HepG2 (cell line): ENCODE measurements around the gene RAC3. TPM values are rescaled to one million over a fixed set of nuclear protein-coding genes. Genes with fewer than 3 reads are reported as not detected.

Experiments used
- AGO2 ChIP-seq: fragments of 200-400 bp; formaldehyde crosslinking; optimal IDR thresholded peaks from 2 replicates; pipeline ENCODE3; 2017; ENCODE audit warnings: mild to moderate bottlenecking, low read depth, low read length, moderate library complexity
- ARID4A ChIP-seq: sonication (generic); formaldehyde crosslinking; IDR thresholded peaks from 2 replicates; pipeline ENCODE4 v1.5.0; 2020; ENCODE audit warnings: mild to moderate bottlenecking, missing genetic modification reagents, borderline replicate concordance
- FOXM1 ChIP-seq: sonication (generic); formaldehyde crosslinking; IDR thresholded peaks from 2 replicates; pipeline ENCODE4 v1.5.0; 2020; ENCODE audit warnings: missing genetic modification reagents
- GABPB1 ChIP-seq: IDR thresholded peaks from 2 replicates; pipeline ENCODE4 v1.6.1; 2016; ENCODE audit warnings: mild to moderate bottlenecking, missing genetic modification reagents, moderate library complexity, missing compliant biosample characterization
- IRF2 ChIP-seq: IDR thresholded peaks from 2 replicates; pipeline ENCODE4 v1.6.1; 2018; ENCODE audit warnings: missing genetic modification reagents, missing compliant biosample characterization
- RBM22 ChIP-seq: fragments of 200-400 bp; formaldehyde crosslinking; optimal IDR thresholded peaks from 2 replicates; pipeline ENCODE3; 2017; ENCODE audit warnings: mild to moderate bottlenecking, low read length, moderate library complexity
- SP1 ChIP-seq, 2 experiments: fragments of 450-650 bp in 1 of 2; sonication (generic) in 1 of 2; formaldehyde crosslinking in 1 of 2; IDR thresholded peaks; 2 replicates each; pipeline versions ENCODE4 v1.4.0 to v1.6.1; 2016 to 2020; ENCODE audit warnings: missing genetic modification reagents in 1 of 2
- SP2 ChIP-seq: sonication (generic); formaldehyde crosslinking; IDR thresholded peaks from 2 replicates; pipeline ENCODE4 v1.5.1; 2020; ENCODE audit warnings: mild to moderate bottlenecking, missing genetic modification reagents
- ZNF530 ChIP-seq: sonication (generic); formaldehyde crosslinking; IDR thresholded peaks from 2 replicates; pipeline ENCODE4 v1.5.0; 2020; ENCODE audit warnings: low read depth, mild to moderate bottlenecking, missing genetic modification reagents
- ZNF879 ChIP-seq: sonication (generic); formaldehyde crosslinking; IDR thresholded peaks from 2 replicates; pipeline ENCODE4 v1.8.1; 2023; ENCODE audit warnings: missing genetic modification reagents
- ZNF883 ChIP-seq: sonication (generic); formaldehyde crosslinking; IDR thresholded peaks from 2 replicates; pipeline ENCODE4 v1.5.1; 2020; ENCODE audit warnings: mild to moderate bottlenecking, missing genetic modification reagents; ENCODE audit errors: not compliant biosample characterization
- ZZZ3 ChIP-seq: sonication (generic); formaldehyde crosslinking; IDR thresholded peaks from 2 replicates; pipeline ENCODE4 v1.4.0; 2020; ENCODE audit warnings: missing genetic modification reagents, mild to moderate bottlenecking, borderline replicate concordance
- polyA plus RNA-seq, 8 experiments: library from polyadenylated mRNA; depleted of rRNA in 3 of 8; stranded (reverse) in 7 of 8; unstranded in 1 of 8; fragments of >200 nt; fragmentation: Illumina TruSeq in 4 of 8; extraction: Trizol in 4 of 8; gene quantifications; 2 replicates each; pipeline versions ENCODE4 v1.2.1 to v1.2.3, GENCODE V29; 2011 to 2016; ENCODE audit warnings: low read depth in 4 of 8, missing spikeins in 1 of 8, mixed read lengths in 1 of 8; ENCODE audit not compliant: insufficient read depth in 1 of 8
- total RNA-seq, 5 experiments: library from RNA; depleted of rRNA; stranded (reverse); fragments of >200 nt; fragmentation: Illumina TruSeq; extraction: Trizol; gene quantifications; 2 replicates each; pipeline ENCODE4 v1.2.3, GENCODE V29; 2016; ENCODE audit warnings: low read depth in 1 of 5
- TF ChIP-seq, protein P1 (sequence below): sonication (generic); formaldehyde crosslinking; conservative IDR thresholded peaks from 2 replicates; pipeline ENCODE4 v1.4.0; 2020; ENCODE audit warnings: missing genetic modification reagents
- TF ChIP-seq, protein P2 (sequence below): sonication (generic); formaldehyde crosslinking; IDR thresholded peaks from 2 replicates; pipeline ENCODE4 v1.4.0; 2020; ENCODE audit warnings: missing genetic modification reagents
- TF ChIP-seq, protein P3 (sequence below): sonication (generic); formaldehyde crosslinking; IDR thresholded peaks from 2 replicates; pipeline ENCODE4 v1.4.0; 2020; ENCODE audit warnings: mild to moderate bottlenecking, missing genetic modification reagents

Gene RAC3
- total and polyA plus RNA-seq, 2 of the 13 experiments (the other 11 are each of a cell fraction or from before 2014, with no cell fraction given), result 10.5 to 21.3 TPM

GRCh38 chr17:82059272-82060000, 28.0 kb downstream of the RAC3 start (continued):
- TF ChIP-seq, protein P1, sequence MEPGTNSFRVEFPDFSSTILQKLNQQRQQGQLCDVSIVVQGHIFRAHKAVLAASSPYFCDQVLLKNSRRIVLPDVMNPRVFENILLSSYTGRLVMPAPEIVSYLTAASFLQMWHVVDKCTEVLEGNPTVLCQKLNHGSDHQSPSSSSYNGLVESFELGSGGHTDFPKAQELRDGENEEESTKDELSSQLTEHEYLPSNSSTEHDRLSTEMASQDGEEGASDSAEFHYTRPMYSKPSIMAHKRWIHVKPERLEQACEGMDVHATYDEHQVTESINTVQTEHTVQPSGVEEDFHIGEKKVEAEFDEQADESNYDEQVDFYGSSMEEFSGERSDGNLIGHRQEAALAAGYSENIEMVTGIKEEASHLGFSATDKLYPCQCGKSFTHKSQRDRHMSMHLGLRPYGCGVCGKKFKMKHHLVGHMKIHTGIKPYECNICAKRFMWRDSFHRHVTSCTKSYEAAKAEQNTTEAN, result no peak
- no peak for TF ChIP-seq SP2 (CRISPR knock-in tag)
- TF ChIP-seq, protein P2, sequence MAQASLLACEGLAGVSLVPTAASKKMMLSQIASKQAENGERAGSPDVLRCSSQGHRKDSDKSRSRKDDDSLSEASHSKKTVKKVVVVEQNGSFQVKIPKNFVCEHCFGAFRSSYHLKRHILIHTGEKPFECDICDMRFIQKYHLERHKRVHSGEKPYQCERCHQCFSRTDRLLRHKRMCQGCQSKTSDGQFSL (CRISPR knock-in tag), result peak; percentile 84; the same call in 1 of the 2 replicates
- TF ChIP-seq ARID4A, result peak; percentile 15; the same call in 1 of the 2 replicates
- no peak for TF ChIP-seq ZNF530 (CRISPR knock-in tag)
- no peak for TF ChIP-seq ZZZ3 (CRISPR knock-in tag)
- peak; percentile 33 for TF ChIP-seq RBM22
- no peak for TF ChIP-seq ZNF879 (CRISPR knock-in tag)
- TF ChIP-seq IRF2 (CRISPR knock-in tag), result no peak
- no peak for TF ChIP-seq ZNF883 (CRISPR knock-in tag)
- no peak for TF ChIP-seq FOXM1 (CRISPR knock-in tag)
- TF ChIP-seq GABPB1 (CRISPR knock-in tag), result no peak
- no peak for TF ChIP-seq SP1 (IDR thresholded peaks at IDR 0.05)
- TF ChIP-seq SP1 (CRISPR knock-in tag; IDR thresholded peaks at IDR 0.05), result no peak
- TF ChIP-seq AGO2, result peak; percentile 45
- TF ChIP-seq, protein P3, sequence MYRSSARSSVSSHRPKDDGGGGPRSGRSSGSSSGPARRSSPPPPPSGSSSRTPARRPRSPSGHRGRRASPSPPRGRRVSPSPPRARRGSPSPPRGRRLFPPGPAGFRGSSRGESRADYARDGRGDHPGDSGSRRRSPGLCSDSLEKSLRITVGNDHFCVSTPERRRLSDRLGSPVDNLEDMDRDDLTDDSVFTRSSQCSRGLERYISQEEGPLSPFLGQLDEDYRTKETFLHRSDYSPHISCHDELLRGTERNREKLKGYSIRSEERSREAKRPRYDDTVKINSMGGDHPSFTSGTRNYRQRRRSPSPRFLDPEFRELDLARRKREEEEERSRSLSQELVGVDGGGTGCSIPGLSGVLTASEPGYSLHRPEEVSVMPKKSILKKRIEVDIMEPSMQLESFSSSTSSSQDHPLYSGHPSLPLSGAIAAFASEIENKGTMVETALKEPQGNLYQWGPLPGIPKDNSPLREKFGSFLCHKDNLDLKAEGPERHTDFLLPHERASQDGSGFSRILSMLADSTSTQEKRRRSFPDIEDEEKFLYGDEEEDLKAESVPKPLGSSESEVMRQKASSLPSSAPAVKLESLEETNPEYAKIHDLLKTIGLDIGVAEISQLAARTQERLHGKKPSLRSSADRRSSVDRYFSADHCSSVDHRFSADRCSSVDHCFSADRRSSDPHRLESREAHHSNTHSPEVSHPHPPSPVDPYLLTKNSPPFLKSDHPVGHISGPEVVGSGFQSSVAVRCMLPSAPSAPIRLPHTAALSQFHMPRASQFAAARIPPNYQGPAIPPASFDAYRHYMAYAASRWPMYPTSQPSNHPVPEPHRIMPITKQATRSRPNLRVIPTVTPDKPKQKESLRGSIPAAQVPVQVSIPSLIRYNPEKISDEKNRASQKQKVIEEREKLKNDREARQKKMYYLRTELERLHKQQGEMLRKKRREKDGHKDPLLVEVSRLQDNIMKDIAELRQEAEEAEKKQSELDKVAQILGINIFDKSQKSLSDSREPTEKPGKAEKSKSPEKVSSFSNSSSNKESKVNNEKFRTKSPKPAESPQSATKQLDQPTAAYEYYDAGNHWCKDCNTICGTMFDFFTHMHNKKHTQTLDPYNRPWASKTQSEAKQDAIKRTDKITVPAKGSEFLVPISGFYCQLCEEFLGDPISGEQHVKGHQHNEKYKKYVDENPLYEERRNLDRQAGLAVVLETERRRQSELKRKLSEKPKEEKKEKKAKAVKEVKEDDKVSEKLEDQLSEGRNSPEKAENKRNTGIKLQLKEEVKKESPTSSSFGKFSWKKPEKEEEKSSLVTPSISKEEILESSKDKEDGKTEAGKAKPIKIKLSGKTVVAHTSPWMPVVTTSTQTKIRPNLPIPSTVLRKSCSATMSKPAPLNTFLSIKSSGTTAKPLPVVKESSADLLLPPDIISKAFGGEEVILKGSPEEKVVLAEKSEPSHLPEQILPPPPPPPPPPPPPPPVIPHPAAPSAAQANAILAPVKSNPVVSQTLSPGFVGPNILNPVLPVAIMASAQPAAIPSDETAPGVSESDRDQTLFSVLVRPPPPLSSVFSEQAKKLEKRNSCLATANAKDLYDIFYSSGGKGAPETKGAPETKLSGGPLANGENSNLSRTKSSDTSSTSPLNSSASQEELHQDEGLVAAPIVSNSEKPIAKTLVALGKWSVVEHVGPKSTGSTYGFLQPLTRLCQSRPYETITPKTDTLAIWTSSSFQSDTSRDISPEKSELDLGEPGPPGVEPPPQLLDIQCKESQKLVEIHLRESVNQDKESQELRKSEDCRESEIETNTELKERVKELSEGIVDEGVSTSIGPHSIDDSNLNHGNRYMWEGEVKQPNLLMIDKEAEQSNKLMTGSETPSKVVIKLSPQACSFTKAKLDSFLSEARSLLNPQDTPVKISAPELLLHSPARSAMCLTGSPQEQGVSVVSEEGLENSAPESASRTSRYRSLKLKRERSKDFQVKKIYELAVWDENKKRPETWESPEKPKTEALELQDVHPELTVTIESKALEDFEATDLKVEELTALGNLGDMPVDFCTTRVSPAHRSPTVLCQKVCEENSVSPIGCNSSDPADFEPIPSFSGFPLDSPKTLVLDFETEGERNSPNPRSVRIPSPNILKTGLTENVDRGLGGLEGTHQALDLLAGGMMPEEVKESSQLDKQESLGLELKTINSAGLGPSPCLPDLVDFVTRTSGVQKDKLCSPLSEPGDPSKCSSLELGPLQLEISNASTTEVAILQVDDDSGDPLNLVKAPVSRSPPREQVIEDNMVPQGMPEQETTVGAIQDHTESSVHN (CRISPR knock-in tag), result no peak
